ENCODE data around the gene MVD. TPM values are rescaled to one million over a fixed set of nuclear protein-coding genes. Genes with fewer than 3 reads are reported as not detected.

MVD gene
- polyA plus RNA-seq, 1 donor (not counting 4 experiments of a cell fraction or from before 2014, with no cell fraction given) = 59.6 TPM

GRCh38 chr16:88649195-88649923, 13.5 kb downstream of the MVD start:
- H3K9ac ChIP-seq (ENCODE audit: control insufficient read depth, extremely low read depth, insufficient read depth, low read length) = no peak overlapping the region
- no peak overlapping the region for H2AFZ ChIP-seq (ENCODE audit: control insufficient read depth, low read length)
- H3K4me3 ChIP-seq (ENCODE audit: control insufficient read depth in 2 of 3, extremely low read depth in 1 of 3, insufficient read depth in 2 of 3, low read depth in 1 of 3, low read length in 3 of 3) = no peak overlapping the region
- TF ChIP-seq EZH2 (IDR thresholded peaks at IDR 0.05; ENCODE audit: low read length) (no peak), CTCF (optimal IDR thresholded peaks at IDR 0.05 in 1 of 3, IDR thresholded peaks at IDR 0.05 in 1 of 3, conservative IDR thresholded peaks at IDR 0.05 in 1 of 3; ENCODE audit: extremely low read depth in 1 of 3, insufficient read depth in 2 of 3, low read length in 3 of 3) (no peak)
- dilution Hi-C loops (cut with MboI; ENCODE audit: extremely low pct_ligation_motif_present, low sequenced_read_pairs) = no loop called here
- H3K9me1 ChIP-seq (ENCODE audit: control insufficient read depth, extremely low read depth, insufficient read depth, low read length) = no peaks in the 10 kb centered on the region
- H3K27me3 ChIP-seq (ENCODE audit: control insufficient read depth, extremely low read depth, insufficient read depth, low read length) = no peaks in the 10 kb centered on the region
- H3K79me2 ChIP-seq (ENCODE audit: control insufficient read depth, insufficient read depth, low read length) = no peaks in the 10 kb centered on the region
- H3K36me3 ChIP-seq (ENCODE audit: control insufficient read depth in 2 of 2, extremely low read depth in 1 of 2, insufficient read depth in 2 of 2, low read length in 2 of 2) = peaks cover 13 to 18% of the 10 kb centered on the region in 2 experiments
- no peak overlapping the region for H3K4me2 ChIP-seq (ENCODE audit: control insufficient read depth, extremely low read depth, insufficient read depth, low read depth, low read length)
- no peak for DNase-seq (ENCODE audit: low read depth, low spot score)
- FAIRE-seq = no peak
- peaks cover 6% of the 10 kb centered on the region for H4K20me1 ChIP-seq (ENCODE audit: control insufficient read depth, extremely low read depth, insufficient read depth, low read length)
- H3K4me1 ChIP-seq (ENCODE audit: control insufficient read depth, extremely low read depth, insufficient read depth, low read length) = no peaks in the 10 kb centered on the region
- no peaks in the 10 kb centered on the region for H3K9me3 ChIP-seq (ENCODE audit: control insufficient read depth, low read depth, low read length)
- no peak overlapping the region for H3K27ac ChIP-seq (ENCODE audit: control insufficient read depth, insufficient read depth, low read length)

GRCh38 chr16:88647178-88648070, 15.5 kb downstream of the MVD start:
- Histone ChIP-seq H3K9me3 (ENCODE audit: control insufficient read depth, low read depth, low read length) (no peaks in the 10 kb centered on the region), H3K9me1 (ENCODE audit: control insufficient read depth, extremely low read depth, insufficient read depth, low read length) (peaks cover 2% of the 10 kb centered on the region), H3K4me2 (ENCODE audit: control insufficient read depth, extremely low read depth, insufficient read depth, low read depth, low read length) (no peak overlapping the region), H3K4me1 (ENCODE audit: control insufficient read depth, extremely low read depth, insufficient read depth, low read length) (peaks cover 6% of the 10 kb centered on the region), H3K9ac (ENCODE audit: control insufficient read depth, extremely low read depth, insufficient read depth, low read length) (no peak overlapping the region), H3K79me2 (ENCODE audit: control insufficient read depth, insufficient read depth, low read length) (no peaks in the 10 kb centered on the region), H3K36me3 (ENCODE audit: control insufficient read depth in 2 of 2, extremely low read depth in 1 of 2, insufficient read depth in 2 of 2, low read length in 2 of 2) (peaks cover 5% of the 10 kb centered on the region in 2 experiments), H3K4me3 (ENCODE audit: control insufficient read depth in 2 of 3, extremely low read depth in 1 of 3, insufficient read depth in 2 of 3, low read depth in 1 of 3, low read length in 3 of 3) (no peak overlapping the region), H4K20me1 (ENCODE audit: control insufficient read depth, extremely low read depth, insufficient read depth, low read length) (peaks cover 10% of the 10 kb centered on the region), H3K27ac (ENCODE audit: control insufficient read depth, insufficient read depth, low read length) (no peak overlapping the region), H2AFZ (ENCODE audit: control insufficient read depth, low read length) (no peak overlapping the region), H3K27me3 (ENCODE audit: control insufficient read depth, extremely low read depth, insufficient read depth, low read length) (peaks cover 6% of the 10 kb centered on the region)
- TF ChIP-seq EZH2 (IDR thresholded peaks at IDR 0.05; ENCODE audit: low read length) = no peak
- no peak for TF ChIP-seq CTCF (optimal IDR thresholded peaks at IDR 0.05 in 1 of 3, IDR thresholded peaks at IDR 0.05 in 1 of 3, conservative IDR thresholded peaks at IDR 0.05 in 1 of 3; ENCODE audit: extremely low read depth in 1 of 3, insufficient read depth in 2 of 3, low read length in 3 of 3)
- FAIRE-seq (no peak), DNase-seq (ENCODE audit: low read depth, low spot score) (no peak)
- dilution Hi-C loops (cut with MboI; ENCODE audit: extremely low pct_ligation_motif_present, low sequenced_read_pairs) = no loop called here
